Bronchial epithelial cell (primary cell): Measurements from ENCODE around the gene SIRT3. TPM values are rescaled to one million over a fixed set of nuclear protein-coding genes. Genes with fewer than 3 reads are reported as not detected.

ENCODE experiments used
- DNase-seq: peaks from one replicate; pipeline ENCODE4 v3.0.0-alpha.2; 2010; ENCODE audit warnings: low read depth
- FAIRE-seq: peaks from 2 replicates; lab custom pipeline; 2011; peaks lifted over from hg19 to GRCh38; lab: Jason Lieb, UNC
- H3K27me3 ChIP-seq: 2 replicates; pipeline ENCODE4 v1.5.1; 2011; ENCODE audit warnings: low read length; ENCODE audit not compliant: control insufficient read depth, insufficient read depth
- H3K36me3 ChIP-seq: 2 replicates; pipeline ENCODE4 v1.5.1; 2011; ENCODE audit warnings: low read length; ENCODE audit not compliant: control insufficient read depth, insufficient read depth
- H3K4me3 ChIP-seq: 2 replicates; pipeline ENCODE4 v1.5.1; 2011; ENCODE audit warnings: mild to moderate bottlenecking, low read depth, low read length, control low read depth
- total RNA-seq: library from RNA; depleted of rRNA; stranded (reverse); fragments of >200 nt; gene quantifications from 2 replicates; pipeline ENCODE4 v1.2.1, GENCODE V29; 2014
- TF ChIP-seq, protein P1 (sequence below): IDR thresholded peaks from 2 replicates; pipeline ENCODE4 v1.5.1; 2011; ENCODE audit warnings: mild to moderate bottlenecking, moderate library complexity, low read length, control low read depth, inconsistent platforms; ENCODE audit not compliant: insufficient read depth, severe bottlenecking

The SIRT3 gene
- total RNA-seq, 1 donor from 2014 or later: 7.9 TPM

DNA sequence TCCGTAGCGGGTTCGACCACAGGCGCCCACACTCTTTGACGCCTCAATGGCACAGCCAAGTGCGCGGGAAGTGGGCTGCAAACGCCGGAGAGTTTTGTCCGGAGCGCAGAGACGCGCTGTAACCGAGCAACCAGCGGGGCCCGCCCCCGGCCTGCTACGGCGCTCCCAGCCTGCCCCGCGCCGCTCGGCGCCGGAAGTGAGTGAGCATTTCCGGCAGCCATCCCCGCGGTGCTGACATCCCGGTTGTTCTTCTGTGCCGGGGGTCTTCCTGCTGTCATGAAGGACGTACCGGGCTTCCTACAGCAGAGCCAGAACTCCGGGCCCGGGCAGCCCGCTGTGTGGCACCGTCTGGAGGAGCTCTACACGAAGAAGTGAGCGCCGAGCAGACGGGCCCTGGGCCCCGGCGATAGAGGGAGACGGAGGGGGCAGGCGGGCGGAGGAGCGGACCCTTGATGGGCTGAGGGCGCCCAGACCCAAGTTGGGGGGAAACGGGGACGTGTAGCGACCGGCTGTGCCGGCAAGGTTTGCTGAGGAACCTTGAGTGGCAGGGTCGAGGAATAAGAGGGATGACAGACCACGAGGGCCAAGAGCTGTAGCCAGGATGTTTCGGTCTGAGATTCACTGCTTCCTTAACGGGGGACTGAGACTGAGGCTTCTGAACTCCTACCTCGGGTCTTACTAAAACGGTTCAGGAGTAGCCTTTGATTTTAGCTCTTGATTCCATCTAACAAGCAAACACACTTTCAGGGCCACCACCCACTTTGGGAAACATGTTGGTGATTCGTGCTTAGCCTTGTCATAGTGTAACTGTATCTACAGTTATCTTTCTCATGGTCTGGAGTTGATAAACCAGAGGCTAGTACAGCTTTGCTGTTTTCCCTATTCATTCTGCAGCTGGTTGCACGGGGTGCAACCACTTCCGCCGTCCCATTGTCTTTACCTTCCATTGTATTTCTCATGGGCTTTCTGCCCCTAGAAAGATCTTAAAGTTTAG lies 929 bp upstream of the SIRT3 start, which contains the start of gene PSMD13:
PSMD13 (plus strand) TSS at position 203 of the 994 bp plus-strand sequence; CDS start at position 277, 74 bp downstream.
- DNase-seq (peak; percentile 57), FAIRE-seq (no peak)
- peaks cover 6% of the 10 kb centered on the region for H3K36me3 ChIP-seq
- H3K4me3 ChIP-seq: peak within 1 kb of the TSS; percentile 95
- TF ChIP-seq, protein P1, sequence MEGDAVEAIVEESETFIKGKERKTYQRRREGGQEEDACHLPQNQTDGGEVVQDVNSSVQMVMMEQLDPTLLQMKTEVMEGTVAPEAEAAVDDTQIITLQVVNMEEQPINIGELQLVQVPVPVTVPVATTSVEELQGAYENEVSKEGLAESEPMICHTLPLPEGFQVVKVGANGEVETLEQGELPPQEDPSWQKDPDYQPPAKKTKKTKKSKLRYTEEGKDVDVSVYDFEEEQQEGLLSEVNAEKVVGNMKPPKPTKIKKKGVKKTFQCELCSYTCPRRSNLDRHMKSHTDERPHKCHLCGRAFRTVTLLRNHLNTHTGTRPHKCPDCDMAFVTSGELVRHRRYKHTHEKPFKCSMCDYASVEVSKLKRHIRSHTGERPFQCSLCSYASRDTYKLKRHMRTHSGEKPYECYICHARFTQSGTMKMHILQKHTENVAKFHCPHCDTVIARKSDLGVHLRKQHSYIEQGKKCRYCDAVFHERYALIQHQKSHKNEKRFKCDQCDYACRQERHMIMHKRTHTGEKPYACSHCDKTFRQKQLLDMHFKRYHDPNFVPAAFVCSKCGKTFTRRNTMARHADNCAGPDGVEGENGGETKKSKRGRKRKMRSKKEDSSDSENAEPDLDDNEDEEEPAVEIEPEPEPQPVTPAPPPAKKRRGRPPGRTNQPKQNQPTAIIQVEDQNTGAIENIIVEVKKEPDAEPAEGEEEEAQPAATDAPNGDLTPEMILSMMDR: no peak
- H3K27me3 ChIP-seq: no peaks in the 10 kb centered on the region

DNA sequence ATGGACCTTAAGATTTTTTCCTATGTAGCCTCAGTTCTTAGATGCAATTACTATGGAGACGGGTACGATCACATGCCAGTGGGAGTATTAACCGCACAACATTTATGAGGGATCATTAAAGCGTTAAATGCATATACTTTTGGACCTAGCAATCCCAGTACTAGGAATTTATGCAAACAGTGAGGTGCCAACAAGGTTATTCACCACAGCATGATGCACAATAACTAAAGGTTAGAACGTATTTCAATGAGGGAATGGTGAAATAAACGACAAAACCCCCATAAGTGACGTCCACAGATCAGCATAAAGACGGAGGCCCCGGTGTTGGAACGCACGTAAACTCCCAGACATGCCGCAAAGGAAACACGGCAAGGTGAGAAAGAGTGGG lies 539 bp downstream of the SIRT3 start:
- H3K36me3 ChIP-seq: peaks cover 1% of the 10 kb centered on the region
- no peaks in the 10 kb centered on the region for H3K27me3 ChIP-seq
- peak; percentile 41 for DNase-seq
- TF ChIP-seq, protein P1: no peak
- H3K4me3 ChIP-seq: peak overlapping the region; percentile 61
- FAIRE-seq: no peak

DNA sequence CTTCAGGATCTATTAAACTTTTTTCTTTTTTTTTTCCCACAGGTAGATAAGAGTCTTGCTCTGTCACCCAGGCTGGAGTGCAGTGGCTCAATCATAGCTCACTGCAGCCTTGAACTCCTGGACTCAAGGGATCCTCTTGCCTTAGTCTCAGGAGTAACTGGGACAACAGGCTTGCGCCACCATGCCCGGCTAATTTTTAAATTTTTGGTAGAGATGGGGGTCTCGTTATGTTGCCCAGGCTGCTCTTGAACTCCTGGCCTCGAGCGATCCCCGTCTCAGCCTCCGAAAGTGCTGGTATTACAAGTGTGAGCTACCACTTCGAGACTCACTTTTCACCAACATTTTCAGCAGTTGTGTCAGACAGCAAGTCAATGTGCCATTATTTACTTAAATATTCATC lies 962 bp downstream of the SIRT3 start:
- Histone ChIP-seq H3K27me3 (no peaks in the 10 kb centered on the region), H3K4me3 (peak overlapping the region; percentile 61), H3K36me3 (peaks cover 1% of the 10 kb centered on the region)
- DNase-seq (no peak), FAIRE-seq (no peak)
- TF ChIP-seq, protein P1: no peak

DNA sequence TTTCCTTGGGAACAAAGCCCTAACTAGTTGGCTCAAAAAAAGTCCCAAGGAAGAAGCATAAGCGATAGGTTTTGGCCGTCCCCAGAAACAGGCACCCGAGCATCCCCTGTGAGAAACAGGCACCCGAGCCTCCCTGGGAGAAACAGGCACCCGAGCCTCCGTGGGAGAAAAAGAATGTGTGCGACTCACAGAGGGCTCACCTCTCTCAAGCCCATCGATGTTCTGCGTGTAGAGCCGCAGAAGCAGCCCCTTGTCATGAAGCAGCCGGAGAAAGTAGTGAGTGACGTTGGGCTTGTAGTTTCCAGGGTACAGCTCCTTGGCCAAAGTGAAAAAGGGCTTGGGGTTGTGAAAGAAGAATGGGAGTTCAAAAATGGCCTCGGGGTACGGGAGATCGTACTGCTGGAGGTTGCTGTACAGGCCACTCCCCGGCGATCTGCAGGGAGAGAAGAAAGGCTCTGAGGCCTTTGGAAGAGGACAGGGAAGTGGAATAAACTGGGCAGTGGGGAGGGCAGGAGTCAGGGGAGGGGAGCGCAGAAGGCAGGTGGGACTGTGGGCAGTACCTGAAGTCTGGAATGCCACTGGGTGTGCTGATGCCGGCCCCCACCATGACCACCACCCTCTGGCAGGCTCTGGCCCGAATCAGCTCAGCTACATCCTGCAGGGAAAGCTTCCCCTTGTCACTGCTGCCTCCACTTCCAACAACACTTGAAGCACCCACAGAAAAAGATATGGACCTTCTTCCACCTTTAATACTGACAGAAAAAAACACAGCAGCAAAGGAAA lies 3.2 kb downstream of the SIRT3 start:
- H3K27me3 ChIP-seq: no peaks in the 10 kb centered on the region
- no peak for DNase-seq
- peaks cover 1% of the 10 kb centered on the region for H3K36me3 ChIP-seq
- FAIRE-seq: no peak
- no peak overlapping the region for H3K4me3 ChIP-seq
- TF ChIP-seq, protein P1: no peak

DNA sequence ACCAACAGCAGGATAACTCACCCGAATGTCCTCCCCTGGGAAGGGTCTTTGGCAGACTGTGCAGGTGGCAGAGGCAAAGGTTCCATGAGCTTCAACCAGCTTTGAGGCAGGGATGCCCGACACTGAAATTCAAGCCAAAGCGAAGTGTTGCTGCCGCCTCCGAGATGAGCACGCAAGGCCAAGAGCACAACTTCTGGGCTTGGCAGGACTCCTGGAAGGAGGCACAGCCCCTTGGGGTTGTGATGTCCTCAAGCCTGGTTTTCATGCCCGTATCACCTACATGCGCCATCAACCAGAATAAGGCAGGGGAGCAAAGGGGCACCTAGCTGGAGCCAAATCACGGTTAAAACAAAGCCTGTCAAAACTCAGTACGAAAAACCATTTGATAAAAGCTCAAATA lies 5.7 kb downstream of the SIRT3 start:
- TF ChIP-seq, protein P1: no peak
- Histone ChIP-seq H3K36me3 (peaks cover 1% of the 10 kb centered on the region), H3K4me3 (no peak overlapping the region), H3K27me3 (no peaks in the 10 kb centered on the region)
- no peak for FAIRE-seq
- no peak for DNase-seq
